CD4-positive, alpha-beta T cell treated with Interleukin-1 beta for 1 hour (primary cell): ENCODE results near the gene DEDD2.
"Not testable (repeated sequence)": the region's sequence is repeated elsewhere in the genome, so short reads cannot be mapped to it uniquely, and the experiment has no call there.

Source experiments
- DNase-seq, 2 donors: peaks; one replicate each; pipeline ENCODE4 v3.0.0-alpha.2; 2020 to 2022

Gene DEDD2, protein sequence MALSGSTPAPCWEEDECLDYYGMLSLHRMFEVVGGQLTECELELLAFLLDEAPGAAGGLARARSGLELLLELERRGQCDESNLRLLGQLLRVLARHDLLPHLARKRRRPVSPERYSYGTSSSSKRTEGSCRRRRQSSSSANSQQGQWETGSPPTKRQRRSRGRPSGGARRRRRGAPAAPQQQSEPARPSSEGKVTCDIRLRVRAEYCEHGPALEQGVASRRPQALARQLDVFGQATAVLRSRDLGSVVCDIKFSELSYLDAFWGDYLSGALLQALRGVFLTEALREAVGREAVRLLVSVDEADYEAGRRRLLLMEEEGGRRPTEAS

GRCh38 chr19:42217520-42218437 lies at the start of gene DEDD2:
TSS of gene DEDD2 (minus strand) at chr19:42217677. CDS start at chr19:42217007, 670 bp downstream.
- DNase-seq, result peak; percentile 100

DNA sequence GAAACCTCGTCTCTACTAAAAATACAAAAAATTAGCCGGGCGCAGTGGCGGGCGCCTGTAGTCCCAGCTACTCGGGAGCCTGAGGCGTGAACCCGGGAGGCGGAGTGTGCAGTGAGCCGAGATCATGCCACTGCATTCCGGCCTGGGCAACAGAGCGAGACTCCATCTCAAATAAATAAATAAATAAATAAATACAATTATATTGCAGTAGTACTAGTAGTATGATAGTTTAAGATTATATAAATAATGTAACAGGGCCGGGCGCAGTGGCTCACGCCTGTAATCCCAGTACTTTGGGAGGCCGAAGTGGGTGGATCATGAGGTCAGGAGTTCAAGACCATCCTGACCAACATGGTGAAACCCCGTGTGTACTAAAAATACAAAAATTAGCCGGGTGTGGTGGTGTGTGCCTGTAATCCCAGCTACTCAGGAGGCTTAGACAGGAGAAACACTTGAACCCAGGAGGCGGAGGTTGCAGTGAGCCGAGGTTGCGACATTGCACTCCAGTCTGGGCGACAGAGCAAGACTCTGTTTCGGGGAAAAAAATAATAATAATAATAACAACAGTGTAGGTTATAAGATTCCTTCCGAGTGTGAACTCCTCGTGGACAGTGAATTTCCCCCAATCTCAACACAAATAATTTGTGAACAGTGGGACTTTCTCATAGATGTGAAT lies 49.6 kb upstream of the DEDD2 start:
- not testable (repeated sequence) for DNase-seq

DNA sequence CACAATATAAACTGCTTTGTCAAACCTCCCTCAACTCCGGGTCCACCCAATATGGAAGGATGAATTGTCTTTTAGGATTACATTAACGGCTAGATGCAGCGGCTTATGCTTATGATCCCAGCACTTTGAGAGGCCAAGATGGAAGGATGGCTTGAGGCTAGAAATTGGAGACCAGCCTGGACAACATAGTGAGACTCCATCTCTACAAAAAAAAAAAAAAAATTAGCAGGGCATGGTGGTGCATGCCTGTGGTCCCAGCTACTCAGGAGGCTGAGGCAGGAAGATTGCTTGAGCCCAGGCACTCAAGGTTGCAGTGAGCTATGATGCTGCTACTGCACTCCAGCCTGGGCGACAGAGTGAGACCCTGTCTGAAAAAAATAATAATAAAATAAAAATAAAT lies 48.6 kb upstream of the DEDD2 start:
- not testable (repeated sequence) for DNase-seq

- DNase-seq, result no peak
Measured at GRCh38 chr19:42261763-42262162, 44.3 kb upstream of the DEDD2 start.

GRCh38 chr19:42257842-42258241 lies 40.4 kb upstream of the DEDD2 start:
- DNase-seq, result not testable (repeated sequence)

GRCh38 chr19:42255766-42256745 lies 38.6 kb upstream of the DEDD2 start:
- no peak for DNase-seq

DNA sequence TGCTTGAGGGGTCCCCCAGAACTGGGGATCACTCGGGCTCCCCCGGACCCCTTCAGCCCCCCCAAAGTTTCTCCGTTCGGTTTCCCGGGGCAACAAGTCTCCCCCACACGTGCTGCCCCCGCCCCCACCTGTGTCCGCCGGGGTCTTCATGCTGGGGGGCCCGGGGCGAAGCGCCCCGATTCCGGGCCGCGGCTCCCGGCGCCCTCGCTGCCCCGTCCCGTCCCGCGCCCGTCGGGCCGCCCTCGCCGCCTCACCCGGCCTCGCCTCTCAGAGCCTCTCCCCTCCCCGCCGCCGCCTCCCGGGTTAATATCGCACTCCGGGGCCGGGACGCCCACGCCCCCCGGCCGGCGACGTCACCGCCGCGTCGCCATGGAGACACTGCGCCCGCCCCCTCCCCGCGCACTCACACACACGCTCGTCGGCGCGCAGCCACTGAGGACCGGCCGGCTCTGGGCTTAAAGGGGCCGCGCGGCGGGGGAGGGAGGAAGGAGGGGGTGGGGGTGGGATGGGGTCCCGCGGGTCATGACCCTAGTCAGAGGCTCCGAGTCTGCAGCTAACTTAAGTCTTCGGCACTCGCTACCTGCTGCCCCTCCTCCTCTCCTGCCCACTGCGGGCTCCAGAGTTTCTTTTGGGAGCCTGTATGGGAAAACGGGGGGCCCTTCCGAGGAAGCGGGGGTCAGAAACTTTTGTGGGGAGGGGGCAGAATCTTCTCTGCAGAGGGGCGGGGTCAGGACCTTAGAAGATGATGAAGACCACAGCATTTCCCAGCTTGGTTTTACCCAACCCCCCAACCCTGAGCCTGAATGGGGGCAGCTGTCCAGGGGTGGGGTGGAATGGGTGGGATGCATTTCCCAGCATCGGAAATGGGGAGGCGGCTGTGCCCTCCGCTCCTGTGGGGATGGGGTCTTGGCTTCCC lies 37.6 kb upstream of the DEDD2 start, which contains the start of gene ERF:
TSS of gene ERF (minus strand) at position 279 of the 916 bp plus-strand sequence. CDS start at position 150, 129 bp downstream.
- DNase-seq, result peak; percentile 95 to 96

DNA sequence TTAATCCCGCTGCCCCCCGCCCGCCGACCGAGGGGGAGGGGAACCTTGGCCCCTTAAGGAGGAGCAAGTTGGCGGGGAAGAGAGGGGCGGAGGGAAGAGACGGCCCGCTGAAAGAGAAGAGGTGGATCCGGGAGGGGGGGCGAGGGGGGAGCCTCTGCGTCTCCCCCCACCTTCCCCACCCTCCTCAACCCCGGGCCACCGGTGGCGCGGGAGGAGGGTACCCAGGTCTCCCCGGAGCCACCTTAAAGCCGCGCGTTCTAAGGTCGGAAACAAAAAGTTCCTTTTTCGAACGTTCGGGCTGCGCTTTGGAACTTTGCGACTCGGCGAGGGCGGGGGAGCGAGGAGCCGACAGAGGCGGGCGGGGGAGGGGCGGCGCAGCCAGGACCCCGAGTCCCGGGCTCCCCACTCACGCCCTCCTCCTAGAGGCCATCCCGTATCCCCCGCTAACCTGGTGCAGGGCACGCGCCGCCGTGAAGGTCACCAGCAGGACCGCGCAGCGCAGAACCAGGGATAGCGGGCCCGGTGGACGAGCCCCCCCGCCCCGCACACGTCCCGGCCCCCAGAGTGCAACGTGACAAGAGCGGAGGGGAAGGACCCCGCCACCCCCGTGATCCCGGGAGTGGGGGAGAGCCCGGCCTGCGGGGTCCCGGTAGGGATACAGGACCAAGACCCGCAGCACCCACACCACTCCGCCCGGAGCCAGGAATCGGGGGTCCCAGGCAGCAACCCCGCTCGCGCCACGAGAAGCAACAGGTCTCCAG lies 36.8 kb upstream of the DEDD2 start:
- peak; percentile 78 to 79 for DNase-seq

DNA sequence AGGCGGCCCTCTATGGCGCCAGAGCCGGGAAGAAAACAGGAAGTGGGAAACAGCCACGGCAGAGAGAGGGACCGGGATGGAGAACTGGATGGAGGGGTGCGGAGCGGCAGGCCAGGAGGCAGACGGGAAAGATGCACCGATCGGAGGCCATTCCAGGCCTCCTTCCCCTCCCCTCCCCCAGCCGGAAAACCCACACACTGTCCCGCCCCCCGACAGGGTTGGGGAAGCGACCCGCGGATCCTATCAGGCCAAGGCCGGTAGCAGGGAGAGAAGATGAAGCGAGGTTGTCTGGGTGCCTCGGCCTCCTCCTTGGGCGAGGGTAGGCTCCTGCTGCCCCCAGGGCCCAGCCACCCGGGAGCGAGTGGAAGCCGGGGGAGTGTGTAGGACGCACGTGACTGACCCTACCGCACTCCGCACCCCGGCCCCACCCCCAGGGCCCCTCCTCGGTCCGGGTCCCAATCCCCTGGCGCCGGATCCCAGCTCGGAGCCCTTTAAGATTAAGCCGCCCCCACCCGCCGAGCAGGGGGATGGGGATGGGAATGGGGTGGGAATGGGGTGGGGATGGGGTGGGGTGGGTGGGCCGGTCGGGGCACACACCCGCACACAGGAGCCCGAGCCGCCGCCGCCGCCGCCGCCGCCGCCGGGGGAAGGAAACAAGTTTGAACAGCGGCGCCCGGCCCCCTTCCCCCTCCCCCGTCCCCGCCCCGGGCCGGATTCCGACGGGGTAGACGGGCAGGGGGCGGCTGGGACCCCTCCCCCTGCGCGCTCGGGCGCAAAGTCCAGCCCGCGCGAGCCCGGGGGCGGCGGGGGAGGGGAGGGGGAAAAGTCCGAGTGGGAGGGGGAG lies 36.0 kb upstream of the DEDD2 start:
- DNase-seq, result peak; percentile 57 to 63

- peak; percentile 27 to 34 for DNase-seq
Measured at GRCh38 chr19:42252365-42253244, 35.1 kb upstream of the DEDD2 start.

- peak in 1 of 2 donors; percentile 23 for DNase-seq
Measured at GRCh38 chr19:42251572-42252358, 34.3 kb upstream of the DEDD2 start.

GRCh38 chr19:42250666-42251531 lies 33.4 kb upstream of the DEDD2 start:
- DNase-seq, result peak; percentile 29 to 36

- DNase-seq, result peak; percentile 13 to 29
Measured at GRCh38 chr19:42250183-42250665, 32.7 kb upstream of the DEDD2 start.

GRCh38 chr19:42249769-42250168 lies 32.3 kb upstream of the DEDD2 start:
- peak in 1 of 2 donors; percentile 24 for DNase-seq

DNA sequence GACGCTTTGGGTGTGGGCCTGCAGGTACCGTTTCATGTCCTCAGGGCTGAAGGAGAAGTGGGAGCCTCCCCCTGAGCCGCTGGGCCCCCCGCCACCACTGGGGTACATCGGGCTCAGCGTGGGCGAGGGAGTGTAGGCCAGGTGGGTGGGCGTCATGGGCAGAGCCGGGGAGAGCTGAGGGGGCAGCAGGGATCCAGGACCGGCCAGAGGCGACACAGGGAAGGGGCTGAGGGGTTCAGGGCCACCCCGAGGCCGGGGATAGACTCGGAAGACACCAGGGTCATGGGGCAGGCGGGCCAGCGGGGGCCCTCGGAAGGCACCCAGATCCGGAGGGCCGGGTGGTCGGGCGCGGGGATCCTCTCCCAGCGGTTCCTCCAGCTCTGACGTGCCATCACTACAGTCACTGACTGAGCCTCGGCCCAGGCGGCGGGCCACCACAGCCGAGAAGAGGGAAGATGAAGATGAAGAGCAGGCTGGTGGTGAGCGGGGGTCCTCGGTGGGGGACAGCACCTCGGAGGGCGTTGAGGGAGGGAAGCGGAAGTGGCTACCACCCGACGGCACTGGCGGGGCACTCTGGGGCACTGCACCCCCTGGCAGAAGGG lies 31.8 kb upstream of the DEDD2 start:
- DNase-seq, result no peak
